Measurements from ENCODE around the gene ALDH1L1. TPM values are rescaled to one million over a fixed set of nuclear protein-coding genes. Genes with fewer than 3 reads are reported as not detected.

Gene ALDH1L1
- total RNA-seq, 1 experiment from 2014 or later, result 7.4 TPM

- peak; percentile 80 for DNase-seq (ENCODE audit: low spot score)
These were observed 46.0 kb downstream of the ALDH1L1 start for GRCh38 chr3:126134219-126134975.

GRCh38 chr3:126133606-126134005 is 46.8 kb downstream of the ALDH1L1 start:
- no peak for DNase-seq (ENCODE audit: low spot score)

DNA sequence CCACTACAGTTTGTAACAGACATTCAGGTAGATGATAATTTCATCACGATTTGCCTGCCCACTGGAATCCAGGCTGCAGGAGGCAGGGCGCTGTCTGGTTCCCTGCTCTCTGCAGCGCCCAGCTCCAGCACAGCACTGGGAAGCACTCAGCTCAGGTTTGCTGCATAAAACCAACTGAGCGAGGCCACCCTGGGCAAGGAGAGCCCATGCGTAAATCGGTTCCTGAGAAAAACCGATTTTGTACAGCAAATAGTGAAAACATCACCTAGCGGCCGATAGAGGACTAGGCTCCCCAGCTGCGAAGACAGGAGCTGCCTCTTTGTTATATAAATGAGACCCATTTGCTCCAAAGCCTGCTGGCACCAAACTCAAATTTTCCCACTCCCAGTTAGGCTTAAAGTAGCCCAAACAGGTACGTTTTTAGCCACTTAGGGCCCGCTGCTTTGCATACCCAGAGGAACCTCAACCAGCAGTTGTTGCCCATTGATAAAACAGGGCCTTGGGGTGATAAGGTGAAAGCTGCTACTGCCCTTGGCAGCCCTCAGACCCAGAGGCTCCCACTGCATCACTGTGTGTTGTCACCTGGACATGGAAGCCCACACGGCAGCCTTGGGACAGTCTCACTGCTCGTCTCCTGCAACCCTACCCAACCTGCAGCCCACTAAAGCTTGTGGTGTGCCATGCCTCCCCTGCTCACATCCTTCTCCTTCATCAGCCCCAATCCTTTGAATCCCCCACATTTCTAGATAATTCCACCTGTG is 47.5 kb downstream of the ALDH1L1 start:
- DNase-seq (ENCODE audit: low spot score), result peak; percentile 37

- DNase-seq (ENCODE audit: low spot score), result no peak
These were observed 48.3 kb downstream of the ALDH1L1 start for GRCh38 chr3:126131881-126132750.

DNA sequence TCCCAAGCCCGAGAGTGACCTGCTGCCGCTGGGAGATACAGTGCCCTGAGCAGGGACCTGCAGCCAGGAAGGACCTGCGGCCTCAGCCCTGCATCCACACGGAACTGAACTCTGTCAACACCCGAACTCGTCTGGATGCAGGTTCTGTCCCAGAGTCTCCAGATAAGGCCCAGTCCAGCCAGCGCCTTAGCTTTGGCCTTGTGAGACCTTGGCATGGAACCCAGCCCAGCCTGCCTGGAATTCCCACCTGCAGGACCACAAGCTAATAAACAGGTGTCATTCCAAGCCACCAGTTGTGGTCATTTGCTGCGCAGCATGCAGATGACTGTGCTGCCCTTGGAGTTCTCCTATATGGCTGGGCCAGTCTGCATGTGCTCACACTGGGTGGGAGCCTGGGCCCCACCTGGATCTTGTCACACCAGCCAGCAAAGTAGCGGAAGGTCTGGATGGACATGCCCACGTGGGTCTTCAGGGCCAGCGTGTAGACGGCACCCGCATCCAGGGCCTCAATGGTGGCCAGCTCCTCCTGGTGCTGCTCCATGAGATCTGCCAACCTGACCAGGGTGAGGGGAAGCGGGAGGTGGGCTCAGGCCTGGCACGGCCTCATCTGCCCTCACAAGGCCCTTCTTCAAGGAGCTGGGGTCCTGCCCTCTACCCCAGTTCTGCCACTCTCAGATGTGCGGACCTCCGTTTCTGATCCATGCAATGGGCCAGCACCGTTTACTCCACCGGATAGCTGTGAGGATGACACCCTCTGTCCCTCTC is 49.2 kb downstream of the ALDH1L1 start:
- no peak for DNase-seq (ENCODE audit: low spot score)

DNA sequence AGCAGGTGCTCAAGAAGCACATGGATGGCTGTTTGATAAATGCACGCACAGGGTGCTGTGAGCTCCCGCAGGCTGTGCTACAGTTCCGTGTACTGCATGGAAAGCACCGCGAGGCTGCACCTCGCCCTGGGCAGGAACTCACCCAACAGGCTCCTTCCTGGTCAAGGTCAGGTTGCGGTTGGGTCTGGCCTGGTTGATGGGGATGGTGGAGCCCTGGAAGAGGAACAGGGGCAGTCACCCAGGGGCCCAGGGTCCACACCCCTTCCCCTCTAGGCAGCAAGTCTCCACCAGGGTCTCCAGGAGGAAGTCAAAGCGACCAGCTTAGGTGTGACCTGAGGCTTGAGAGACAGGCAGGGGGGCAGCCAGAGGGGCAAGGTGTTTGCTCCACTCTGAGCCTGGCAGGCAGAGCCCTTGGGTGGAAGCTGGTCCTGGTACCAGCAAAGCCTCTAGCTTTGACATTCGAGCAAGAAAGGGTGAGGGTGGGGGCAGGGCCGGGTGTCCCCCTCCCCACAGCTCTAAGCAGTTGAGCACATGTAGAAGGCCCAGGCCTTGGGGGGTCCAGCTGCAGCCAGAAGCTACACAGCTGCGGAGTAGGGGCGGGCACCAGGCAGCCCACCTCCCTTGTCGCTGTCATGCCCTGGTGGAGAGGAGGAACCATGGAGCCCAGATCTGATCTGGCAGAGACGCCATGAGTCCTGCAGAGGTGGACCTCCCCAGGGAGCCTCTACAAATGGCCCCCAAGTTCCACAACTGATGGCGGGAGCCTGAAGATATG is 50.1 kb downstream of the ALDH1L1 start:
- peak; percentile 77 for DNase-seq (ENCODE audit: low spot score)

GRCh38 chr3:126129398-126129891 is 50.9 kb downstream of the ALDH1L1 start:
- DNase-seq (ENCODE audit: low spot score), result peak; percentile 72

DNA sequence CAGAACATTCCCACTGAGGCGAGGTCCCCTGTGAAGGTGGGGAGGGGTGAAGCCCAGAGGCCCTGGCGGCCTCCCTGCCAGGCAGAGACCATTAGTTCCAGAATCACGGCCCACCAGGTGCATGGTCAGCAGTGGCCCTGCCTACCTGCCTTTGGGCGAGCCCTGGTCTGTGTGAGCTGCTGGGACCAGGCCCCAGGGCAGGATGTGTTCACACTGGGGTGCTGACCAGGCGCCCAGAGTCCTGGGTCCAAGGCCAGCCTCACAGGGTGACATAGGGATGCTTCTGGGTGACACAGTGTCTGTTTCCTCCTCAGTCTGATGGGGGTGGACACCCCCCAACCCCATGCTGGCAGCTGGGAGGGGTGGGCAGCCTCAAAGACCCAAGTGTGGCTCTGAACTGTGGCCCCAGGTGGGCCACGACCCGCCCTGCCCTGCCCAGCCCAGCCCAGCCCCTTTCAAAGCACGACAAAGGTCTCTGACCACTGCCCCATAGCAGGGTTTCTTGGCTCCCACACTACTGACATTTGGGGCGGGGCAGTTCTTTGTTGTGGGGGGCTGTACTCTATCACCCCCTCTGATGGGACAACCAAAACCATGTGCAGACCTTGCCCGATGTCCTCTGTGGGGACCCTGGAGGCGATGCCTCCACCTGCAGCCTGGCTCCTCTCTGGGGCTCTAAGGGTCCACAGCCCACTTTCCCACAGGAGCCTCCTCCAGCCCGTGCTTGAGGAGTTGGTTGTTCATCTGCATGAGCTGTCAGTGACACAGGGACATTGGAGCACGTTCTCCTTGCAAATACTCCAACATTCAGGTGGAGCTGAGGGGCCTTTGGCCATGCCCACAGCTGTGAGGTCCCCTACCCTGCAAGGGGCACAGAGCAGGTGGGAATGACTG is 51.6 kb downstream of the ALDH1L1 start:
- DNase-seq (ENCODE audit: low spot score), result no peak

DNA sequence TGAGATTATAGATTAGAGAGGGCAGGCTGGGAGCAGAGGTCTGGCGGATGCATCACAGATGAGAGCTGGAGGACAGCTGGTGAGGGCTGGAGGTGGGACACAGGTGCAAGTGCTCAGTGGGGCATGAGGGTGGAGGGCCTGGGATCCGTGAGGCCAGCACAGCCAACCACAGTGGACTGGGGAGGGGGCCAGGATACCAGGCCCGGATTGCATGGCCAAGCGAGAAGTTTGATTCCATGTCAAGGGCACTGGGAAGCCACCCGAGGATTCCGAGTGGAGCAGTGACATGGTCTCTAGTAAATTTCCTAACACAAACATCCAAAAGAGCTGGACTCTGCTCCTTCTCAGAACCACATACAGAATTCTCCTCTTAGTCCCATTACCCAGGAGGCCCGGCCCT is 52.5 kb downstream of the ALDH1L1 start:
- no peak for DNase-seq (ENCODE audit: low spot score)

DNA sequence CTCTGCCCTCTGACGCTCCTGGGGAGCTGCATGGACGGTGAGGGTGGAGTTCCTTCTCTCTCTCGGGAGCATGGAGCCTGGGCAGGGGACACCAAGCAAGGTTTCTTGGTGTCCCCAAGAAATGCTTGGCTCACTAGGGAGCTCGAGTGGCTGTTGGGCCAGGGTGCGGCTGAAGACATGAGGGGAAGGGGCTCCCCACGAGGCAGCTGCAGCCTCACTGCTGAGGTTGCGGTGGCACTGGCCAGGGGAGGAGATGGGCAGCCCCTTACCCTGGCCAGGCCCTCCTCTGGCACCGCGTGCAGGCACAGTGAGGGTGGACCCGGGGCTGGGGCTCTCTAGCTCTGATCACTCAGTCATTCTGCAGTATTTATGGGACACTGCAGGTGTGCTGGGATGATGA is 52.9 kb downstream of the ALDH1L1 start:
- no peak for DNase-seq (ENCODE audit: low spot score)

GRCh38 chr3:126126811-126127431 is 53.5 kb downstream of the ALDH1L1 start:
- DNase-seq (ENCODE audit: low spot score), result no peak

DNA sequence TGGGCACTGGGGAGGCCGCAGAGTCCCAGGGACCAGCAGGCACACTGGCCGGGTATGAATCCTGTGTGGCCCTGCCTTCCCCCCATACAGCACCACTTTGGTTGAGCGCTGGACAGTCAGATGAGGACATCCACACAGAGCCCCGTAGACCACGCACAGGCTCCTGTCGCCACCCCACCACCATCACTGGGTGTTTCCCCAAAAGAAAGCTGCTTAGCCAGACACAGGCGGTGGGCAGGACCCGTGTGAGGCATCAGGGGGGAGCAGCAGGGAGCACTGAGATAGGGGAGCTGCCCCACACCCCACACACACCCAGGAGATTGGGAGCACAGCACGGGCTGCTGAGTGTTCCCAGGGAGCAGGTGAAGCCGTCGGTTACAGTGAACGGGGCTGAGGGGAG is 54.1 kb downstream of the ALDH1L1 start:
- DNase-seq (ENCODE audit: low spot score), result no peak

- no peak for DNase-seq (ENCODE audit: low spot score)
These were observed 54.6 kb downstream of the ALDH1L1 start for GRCh38 chr3:126125781-126126251.

DNA sequence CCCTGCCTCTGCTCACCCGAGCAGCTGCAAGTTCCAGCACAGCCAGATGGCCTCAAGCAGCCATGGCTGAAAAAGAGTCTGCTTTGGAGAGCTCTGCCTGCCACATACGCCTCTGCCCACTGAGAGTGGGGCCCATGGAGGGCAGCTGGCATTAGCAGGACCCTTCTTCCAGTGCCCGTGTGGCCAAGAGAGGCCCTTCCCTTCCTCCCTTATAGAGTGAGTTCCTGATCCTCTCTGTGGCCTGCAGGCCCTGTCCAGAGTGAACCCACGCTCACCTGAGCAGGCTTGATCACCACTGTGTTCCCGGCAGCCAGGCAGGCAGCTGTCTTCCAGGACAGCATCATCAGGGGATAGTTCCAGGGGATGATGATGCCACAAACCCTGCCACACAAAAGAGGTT is 55.0 kb downstream of the ALDH1L1 start:
- DNase-seq (ENCODE audit: low spot score), result no peak

DNA sequence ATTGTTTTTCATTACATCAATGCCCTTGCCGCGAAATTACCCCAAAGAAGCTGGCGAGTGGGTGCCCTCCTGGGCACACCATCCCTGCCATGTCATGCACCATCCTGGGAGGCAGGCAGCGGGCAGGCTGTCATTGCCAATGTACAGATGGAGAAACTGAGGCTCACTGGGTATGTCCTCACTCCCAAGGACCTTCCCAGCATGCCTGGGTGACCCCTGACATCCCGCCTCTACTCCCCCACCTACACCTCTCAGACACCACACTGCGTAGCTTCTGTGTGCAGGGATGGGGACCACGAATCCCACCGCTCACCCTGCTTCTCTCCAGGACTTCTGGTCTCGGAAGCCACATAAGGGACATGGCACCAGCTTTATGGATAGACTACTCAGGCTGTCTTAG is 55.5 kb downstream of the ALDH1L1 start:
- DNase-seq (ENCODE audit: low spot score), result no peak

GRCh38 chr3:126124148-126124868 is 56.1 kb downstream of the ALDH1L1 start:
- no peak for DNase-seq (ENCODE audit: low spot score)

DNA sequence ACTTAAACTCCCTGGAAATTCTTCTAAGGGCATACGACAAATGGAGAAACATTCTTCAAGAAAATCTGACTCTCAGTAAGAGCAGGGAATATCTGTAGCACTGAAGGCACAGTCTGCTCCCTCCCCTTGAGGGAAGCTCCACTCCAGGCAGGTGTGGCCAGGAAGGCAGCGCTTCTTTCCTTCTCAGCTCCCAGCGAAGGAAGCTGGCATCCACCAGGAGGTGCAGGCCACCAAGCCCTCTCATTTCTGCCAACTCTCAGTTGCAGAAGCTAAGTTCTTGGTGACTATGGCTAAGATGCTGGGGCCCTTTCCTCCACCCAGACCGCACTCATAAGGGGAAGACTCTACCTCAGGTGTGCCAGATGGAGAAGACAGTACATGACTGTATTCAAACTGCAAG is 58.8 kb downstream of the ALDH1L1 start:
- no peak for DNase-seq (ENCODE audit: low spot score)

DNA sequence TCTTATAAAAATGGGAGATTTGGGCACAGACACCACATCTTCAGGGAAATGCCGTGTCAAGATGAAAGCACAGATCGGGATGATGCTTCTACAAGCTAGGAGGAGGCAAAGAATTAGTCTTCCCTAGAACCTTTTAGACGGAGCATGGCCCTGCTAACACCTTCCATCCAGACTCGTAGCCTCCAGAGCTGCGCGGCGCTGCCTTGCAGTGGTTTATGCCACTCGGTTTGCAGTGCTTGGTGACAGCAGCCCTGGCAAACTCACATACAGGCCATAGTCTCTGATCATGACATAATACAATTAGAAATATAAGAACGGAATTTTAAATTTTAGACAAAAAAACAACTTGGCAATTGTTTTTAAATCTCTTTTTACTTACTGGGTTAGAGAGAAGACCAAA is 59.3 kb downstream of the ALDH1L1 start:
- DNase-seq (ENCODE audit: low spot score), result no peak

Measured in HT-29 (cell line).